T-helper 1 cell (primary cell): Measurements from ENCODE around the gene ATAD5.
"Not testable (repeated sequence)": the region's sequence is repeated elsewhere in the genome, so short reads cannot be mapped to it uniquely, and the experiment has no call there.

Experiments
- DNase-seq, 5 donors: peaks; one replicate each; pipeline ENCODE4 v3.0.0-alpha.2; 2012 to 2020

ATAD5 gene

GRCh38 chr17:30824356-30825145, 7.2 kb upstream of the ATAD5 start, which contains the start of gene CRLF3:
Gene CRLF3 (minus strand): TSS chr17:30824692. CDS start chr17:30824651, 41 bp downstream.
- DNase-seq, result peak; percentile 78 to 92 (median 84)

GRCh38 chr17:30827082-30827481, 4.7 kb upstream of the ATAD5 start:
- DNase-seq, result no peak

- DNase-seq, result no peak
Measured at GRCh38 chr17:30829022-30829421, 2.7 kb upstream of the ATAD5 start.

- DNase-seq, result peak in 1 of 5 donors; percentile 41
Measured at GRCh38 chr17:30831257-30831656, 509 bp upstream of the ATAD5 start.

GRCh38 chr17:30832438-30833124, 815 bp downstream of the ATAD5 start:
- no peak for DNase-seq

GRCh38 chr17:30838202-30838807, 6.5 kb downstream of the ATAD5 start:
- no peak for DNase-seq

- DNase-seq, result no peak
Measured at GRCh38 chr17:30840771-30841170, 9.0 kb downstream of the ATAD5 start.

GRCh38 chr17:30848021-30848420, 16.3 kb downstream of the ATAD5 start:
- DNase-seq, result no peak

GRCh38 chr17:30854146-30854545, 22.4 kb downstream of the ATAD5 start:
- DNase-seq, result no peak

GRCh38 chr17:30858556-30859250, 26.9 kb downstream of the ATAD5 start:
- DNase-seq, result no peak

- no peak for DNase-seq
Measured at GRCh38 chr17:30864636-30865035, 32.9 kb downstream of the ATAD5 start.

- no peak for DNase-seq
Measured at GRCh38 chr17:30869005-30869404, 37.2 kb downstream of the ATAD5 start.

GRCh38 chr17:30886187-30886586, 54.4 kb downstream of the ATAD5 start:
- DNase-seq, result no peak

GRCh38 chr17:30894236-30894635, 62.5 kb downstream of the ATAD5 start:
- no peak for DNase-seq

- no peak for DNase-seq
Measured at GRCh38 chr17:30897311-30897710, 65.5 kb downstream of the ATAD5 start.

GRCh38 chr17:30905742-30906100, 74.0 kb downstream of the ATAD5 start:
- no peak for DNase-seq

- peak; percentile 55 to 91 (median 73) for DNase-seq
Measured at GRCh38 chr17:30906101-30906911, 74.5 kb downstream of the ATAD5 start, which contains the start of gene TEFM. Gene TEFM (minus strand): TSS chr17:30906238. CDS start chr17:30906198, 40 bp downstream.

- no peak for DNase-seq
Measured at GRCh38 chr17:30908717-30909420, 77.1 kb downstream of the ATAD5 start.

GRCh38 chr17:30910151-30910550, 78.4 kb downstream of the ATAD5 start:
- not testable (repeated sequence) for DNase-seq

GRCh38 chr17:30913955-30914354, 82.2 kb downstream of the ATAD5 start:
- no peak for DNase-seq

- DNase-seq, result no peak
Measured at GRCh38 chr17:30915833-30916611, 84.3 kb downstream of the ATAD5 start.
